ENCODE results near the gene CYP8B1.

The CYP8B1 gene

GRCh38 chr3:42827654-42828053, 48.0 kb downstream of the CYP8B1 start:
- DNase-seq (ENCODE audit: low read depth in 2 of 2, low spot score in 1 of 2): no peak

GRCh38 chr3:42827023-42827422, 48.7 kb downstream of the CYP8B1 start:
- DNase-seq (ENCODE audit: low read depth in 2 of 2, low spot score in 1 of 2): no peak

- no peak for DNase-seq (ENCODE audit: low read depth in 2 of 2, low spot score in 1 of 2)
Measured at GRCh38 chr3:42826141-42826540, 49.5 kb downstream of the CYP8B1 start.

DNA sequence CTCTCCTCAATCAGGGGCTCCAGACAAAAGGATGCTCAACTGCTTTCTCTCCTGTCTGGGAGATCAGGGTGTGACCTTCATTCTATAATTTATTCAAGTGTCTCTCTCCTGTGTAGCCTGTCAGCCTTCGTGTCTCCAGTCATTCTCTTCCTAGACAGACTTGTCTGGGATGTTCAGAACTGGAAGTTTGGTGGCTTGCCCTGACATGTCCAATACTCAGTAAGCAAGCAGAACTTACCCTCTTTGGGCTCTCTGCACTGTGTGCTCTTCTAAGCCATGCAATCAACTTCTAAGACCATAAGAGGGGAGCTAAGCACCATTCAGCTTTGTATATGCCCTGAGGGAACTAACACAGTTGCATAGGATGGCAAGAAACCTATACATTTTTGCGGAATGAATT, 52.3 kb downstream of the CYP8B1 start:
- DNase-seq (ENCODE audit: low read depth in 2 of 2, low spot score in 1 of 2): no peak

DNA sequence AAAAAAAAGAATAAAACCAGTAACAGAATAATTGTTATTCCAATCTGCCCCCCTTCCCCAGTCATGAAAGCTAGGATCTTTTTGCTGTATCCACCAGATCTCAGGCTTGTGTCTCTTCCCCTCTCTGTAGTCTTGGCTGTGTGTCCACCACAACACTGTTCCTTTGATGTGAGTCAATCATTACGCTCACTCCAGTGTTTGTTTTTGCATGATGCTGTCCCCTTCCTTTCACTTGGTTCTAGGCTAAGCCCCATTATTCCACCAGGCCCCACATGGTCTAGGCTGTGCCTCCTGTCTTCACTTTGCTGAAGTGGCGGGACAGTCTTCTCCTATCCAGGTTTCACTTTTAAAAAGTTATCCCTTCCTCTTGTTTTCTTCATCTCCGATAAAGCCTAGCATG, 52.9 kb downstream of the CYP8B1 start:
- no peak for DNase-seq (ENCODE audit: low read depth in 2 of 2, low spot score in 1 of 2)

All from stimulated activated CD8-positive, alpha-beta memory T cell treated with anti-CD3 and anti-CD28 coated beads, Interleukin-4, amount 100 ng/mL, for 1 hour (primary cell).